Measurements from ENCODE around the gene DCTN3.

DNA sequence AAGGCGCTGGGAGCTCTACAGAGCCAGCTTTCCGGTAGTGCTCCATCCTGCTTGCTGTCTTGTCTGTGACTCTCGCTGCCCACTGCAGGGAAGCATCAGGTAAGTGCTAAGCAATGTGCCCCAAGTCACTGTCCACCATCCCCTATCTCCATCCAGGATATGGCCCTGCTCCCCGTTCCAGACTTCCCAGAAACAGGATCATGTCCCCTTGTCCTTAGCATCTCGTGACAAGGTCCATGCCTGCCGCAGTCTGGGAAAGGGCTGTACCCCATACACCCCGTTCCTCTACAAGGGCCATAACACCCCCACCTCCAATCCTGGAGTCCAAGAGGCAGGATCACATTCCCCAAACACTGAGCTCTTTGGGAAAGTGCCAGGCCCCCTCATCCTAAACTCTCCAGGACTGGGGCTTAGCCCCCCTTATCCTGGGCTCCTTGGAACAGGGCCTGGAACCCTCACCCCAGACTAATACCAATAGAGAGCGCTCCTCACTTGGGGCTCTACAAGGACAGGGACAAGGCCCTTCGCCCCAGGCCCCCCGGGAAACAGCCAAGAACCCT lies 9.0 kb downstream of the DCTN3 start:
- TF ChIP-seq, protein P1, sequence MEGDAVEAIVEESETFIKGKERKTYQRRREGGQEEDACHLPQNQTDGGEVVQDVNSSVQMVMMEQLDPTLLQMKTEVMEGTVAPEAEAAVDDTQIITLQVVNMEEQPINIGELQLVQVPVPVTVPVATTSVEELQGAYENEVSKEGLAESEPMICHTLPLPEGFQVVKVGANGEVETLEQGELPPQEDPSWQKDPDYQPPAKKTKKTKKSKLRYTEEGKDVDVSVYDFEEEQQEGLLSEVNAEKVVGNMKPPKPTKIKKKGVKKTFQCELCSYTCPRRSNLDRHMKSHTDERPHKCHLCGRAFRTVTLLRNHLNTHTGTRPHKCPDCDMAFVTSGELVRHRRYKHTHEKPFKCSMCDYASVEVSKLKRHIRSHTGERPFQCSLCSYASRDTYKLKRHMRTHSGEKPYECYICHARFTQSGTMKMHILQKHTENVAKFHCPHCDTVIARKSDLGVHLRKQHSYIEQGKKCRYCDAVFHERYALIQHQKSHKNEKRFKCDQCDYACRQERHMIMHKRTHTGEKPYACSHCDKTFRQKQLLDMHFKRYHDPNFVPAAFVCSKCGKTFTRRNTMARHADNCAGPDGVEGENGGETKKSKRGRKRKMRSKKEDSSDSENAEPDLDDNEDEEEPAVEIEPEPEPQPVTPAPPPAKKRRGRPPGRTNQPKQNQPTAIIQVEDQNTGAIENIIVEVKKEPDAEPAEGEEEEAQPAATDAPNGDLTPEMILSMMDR (IDR thresholded peaks at IDR 0.05; ENCODE audit: insufficient read depth, low read depth, low read length): no peak
- no peak for TF ChIP-seq EZH2 (IDR thresholded peaks at IDR 0.05; ENCODE audit: insufficient read depth, low read length)

Measured in astrocyte (in vitro differentiated cells and primary cell).